Choroid plexus epithelial cell (primary cell): ENCODE results near the gene PPP1R13B.
A peak's percentile ranks its signal among the peaks of the same experiment; 100 is the strongest.
"Not testable (repeated sequence)": the region's sequence is repeated elsewhere in the genome, so short reads cannot be mapped to it uniquely, and the experiment has no call there.

Experiments
- DNase-seq: peaks from one replicate; pipeline ENCODE4 v3.0.0-alpha.2; 2010; ENCODE audit warnings: low read depth
- H3K4me3 ChIP-seq: 2 replicates; pipeline ENCODE4 v1.5.1; 2011; ENCODE audit warnings: low read depth, mild to moderate bottlenecking, control low read depth, low read length, moderate library complexity
- TF ChIP-seq, protein P1 (sequence below): conservative IDR thresholded peaks from 2 replicates; pipeline ENCODE4 v1.5.1; 2011; ENCODE audit warnings: low read depth, mild to moderate bottlenecking, control low read depth, inconsistent platforms, low read length, moderate library complexity

The PPP1R13B gene

GRCh38 chr14:103848175-103849077 is 1.1 kb upstream of the PPP1R13B start:
- H3K4me3 ChIP-seq: peak overlapping the region; percentile 71
- DNase-seq: peak; percentile 53
- TF ChIP-seq, protein P1, sequence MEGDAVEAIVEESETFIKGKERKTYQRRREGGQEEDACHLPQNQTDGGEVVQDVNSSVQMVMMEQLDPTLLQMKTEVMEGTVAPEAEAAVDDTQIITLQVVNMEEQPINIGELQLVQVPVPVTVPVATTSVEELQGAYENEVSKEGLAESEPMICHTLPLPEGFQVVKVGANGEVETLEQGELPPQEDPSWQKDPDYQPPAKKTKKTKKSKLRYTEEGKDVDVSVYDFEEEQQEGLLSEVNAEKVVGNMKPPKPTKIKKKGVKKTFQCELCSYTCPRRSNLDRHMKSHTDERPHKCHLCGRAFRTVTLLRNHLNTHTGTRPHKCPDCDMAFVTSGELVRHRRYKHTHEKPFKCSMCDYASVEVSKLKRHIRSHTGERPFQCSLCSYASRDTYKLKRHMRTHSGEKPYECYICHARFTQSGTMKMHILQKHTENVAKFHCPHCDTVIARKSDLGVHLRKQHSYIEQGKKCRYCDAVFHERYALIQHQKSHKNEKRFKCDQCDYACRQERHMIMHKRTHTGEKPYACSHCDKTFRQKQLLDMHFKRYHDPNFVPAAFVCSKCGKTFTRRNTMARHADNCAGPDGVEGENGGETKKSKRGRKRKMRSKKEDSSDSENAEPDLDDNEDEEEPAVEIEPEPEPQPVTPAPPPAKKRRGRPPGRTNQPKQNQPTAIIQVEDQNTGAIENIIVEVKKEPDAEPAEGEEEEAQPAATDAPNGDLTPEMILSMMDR: no peak

- TF ChIP-seq, protein P1: no peak
- no peak for DNase-seq
Measured at GRCh38 chr14:103846543-103847450, 578 bp downstream of the PPP1R13B start.

DNA sequence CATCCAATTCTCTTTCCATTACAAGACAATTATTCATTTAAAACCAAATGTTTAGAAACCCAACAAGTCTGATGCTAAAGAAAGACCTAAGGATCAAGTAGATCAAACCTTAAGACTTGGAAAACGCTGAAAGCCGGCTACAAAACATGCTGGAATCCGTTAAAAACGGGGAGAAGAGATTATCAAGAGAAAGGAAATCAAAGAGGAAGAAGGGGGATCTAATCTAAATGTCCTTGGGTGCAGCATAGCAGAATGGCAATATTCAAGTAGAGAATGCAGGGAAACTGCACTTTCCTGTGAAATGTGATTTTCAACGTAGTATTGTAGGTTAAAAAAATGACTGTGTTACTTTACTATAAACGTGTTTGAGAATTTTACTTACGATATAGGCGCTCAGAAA is 1.3 kb downstream of the PPP1R13B start:
- peak overlapping the region; percentile 71 for H3K4me3 ChIP-seq
- TF ChIP-seq, protein P1: no peak
- DNase-seq: no peak

More at GRCh38 chr14:103846543-103847450, 578 bp downstream of the PPP1R13B start:
- H3K4me3 ChIP-seq: peak overlapping the region; percentile 71

GRCh38 chr14:103845327-103845726 is 2.0 kb downstream of the PPP1R13B start:
- TF ChIP-seq, protein P1: no peak
- no peak overlapping the region for H3K4me3 ChIP-seq
- no peak for DNase-seq

DNA sequence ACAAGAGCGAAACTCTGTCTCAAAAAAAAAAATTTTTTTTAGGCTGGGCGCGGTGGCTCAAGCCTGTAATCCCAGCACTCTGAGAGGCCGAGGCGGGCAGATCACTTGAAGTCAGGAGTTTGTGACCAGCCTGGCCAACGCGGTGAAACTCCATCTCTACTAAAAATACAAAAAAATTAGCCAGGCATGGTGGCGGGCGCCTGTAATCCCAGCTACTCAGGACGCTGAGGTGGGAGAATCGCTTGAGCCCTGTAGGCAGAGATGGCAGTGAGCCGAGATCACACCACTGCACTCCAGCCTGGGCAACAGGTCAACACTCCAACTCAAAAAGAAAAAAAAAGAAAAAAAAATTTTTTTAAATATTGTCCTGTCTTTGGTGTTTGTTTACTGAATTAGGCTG is 6.1 kb downstream of the PPP1R13B start:
- DNase-seq, H3K4me3 ChIP-seq: not testable (repeated sequence)

DNA sequence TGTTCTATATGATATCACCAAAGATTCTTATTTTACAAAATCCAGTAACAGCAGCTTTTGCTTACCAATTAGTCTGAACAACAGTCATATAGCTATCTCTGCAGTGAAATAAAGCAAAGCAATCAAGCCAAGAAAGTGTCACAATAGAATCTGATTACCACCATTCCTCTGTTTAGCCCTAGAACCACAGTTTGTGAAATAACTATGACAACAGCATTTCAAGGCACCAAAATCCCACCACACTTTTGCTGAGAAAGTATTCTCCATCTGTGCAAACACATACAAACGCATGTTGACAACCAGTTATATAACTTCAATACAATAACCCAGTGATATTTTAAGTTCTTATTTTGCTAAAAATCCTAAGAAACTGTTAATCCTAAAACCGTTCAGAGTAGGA is 7.4 kb downstream of the PPP1R13B start:
- DNase-seq: no peak
- TF ChIP-seq, protein P1: no peak
- no peak overlapping the region for H3K4me3 ChIP-seq

DNA sequence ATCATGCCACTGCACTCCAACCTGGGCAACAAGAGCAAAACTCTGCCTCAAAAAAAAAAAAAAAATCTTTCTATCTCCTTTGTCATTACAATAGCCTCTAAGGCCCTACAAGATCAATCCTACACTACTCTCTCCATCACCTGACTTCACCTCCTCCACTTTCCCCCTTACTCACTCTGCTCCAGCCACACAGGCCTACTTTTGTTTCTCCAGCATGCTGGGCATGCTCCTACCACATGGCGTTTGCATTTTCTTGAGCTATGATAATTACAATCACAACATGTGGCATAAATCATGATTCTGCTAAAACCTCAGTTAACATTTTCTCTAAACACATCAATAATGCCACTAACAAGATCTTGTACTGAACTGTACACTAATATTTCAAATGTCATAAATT is 7.8 kb downstream of the PPP1R13B start:
- H3K4me3 ChIP-seq: no peak overlapping the region
- TF ChIP-seq, protein P1: no peak

More for the DNA sequence above, 7.8 kb downstream of the PPP1R13B start:
- DNase-seq: no peak
